Osteoblast (primary cell): ENCODE results near the gene PTPRD. TPM values are rescaled to one million over a fixed set of nuclear protein-coding genes. Genes with fewer than 3 reads are reported as not detected.

ENCODE experiments used
- DNase-seq: peaks from one replicate; pipeline ENCODE4 v3.0.0; 2011; ENCODE audit warnings: low spot score, mixed read lengths; ENCODE audit not compliant: insufficient read length; ENCODE audit errors: missing footprints
- H2AFZ ChIP-seq: 2 replicates; pipeline ENCODE4 v1.6.0; 2011; ENCODE audit warnings: mild to moderate bottlenecking, low read length
- H3K27ac ChIP-seq: 2 replicates; pipeline ENCODE4 v1.5.1; 2011; ENCODE audit warnings: mild to moderate bottlenecking, low read depth, low read length, moderate library complexity
- H3K27me3 ChIP-seq: 2 replicates; pipeline ENCODE4 v1.6.0; 2012; ENCODE audit warnings: mild to moderate bottlenecking, control low read depth, inconsistent platforms, low read length, moderate library complexity; ENCODE audit not compliant: insufficient read depth
- H3K36me3 ChIP-seq: 2 replicates; pipeline ENCODE4 v1.5.1; 2011; ENCODE audit warnings: mild to moderate bottlenecking, low read length, control low read depth, moderate library complexity; ENCODE audit not compliant: insufficient read depth
- H3K4me1 ChIP-seq: 2 replicates; pipeline ENCODE4 v1.5.1; 2011; ENCODE audit warnings: mild to moderate bottlenecking, low read length, control low read depth, moderate library complexity; ENCODE audit not compliant: insufficient read depth
- H3K4me2 ChIP-seq: 2 replicates; pipeline ENCODE4 v1.6.0; 2011; ENCODE audit warnings: mild to moderate bottlenecking, low read length; ENCODE audit not compliant: insufficient read depth
- H3K4me3 ChIP-seq: fragments of 200-600 bp; sonication (generic); 3 replicates; pipeline ENCODE4 v1.5.1; 2012; ENCODE audit warnings: mild to moderate bottlenecking, low read length, inconsistent platforms; ENCODE audit not compliant: insufficient read depth
- H3K79me2 ChIP-seq: 2 replicates; pipeline ENCODE4 v1.6.0; 2012; ENCODE audit warnings: mild to moderate bottlenecking, low read length, control low read depth, inconsistent platforms; ENCODE audit not compliant: insufficient read depth
- H3K9me3 ChIP-seq: 2 replicates; pipeline ENCODE4 v1.5.1; 2011; ENCODE audit warnings: low read depth, low read length, control low read depth
- H4K20me1 ChIP-seq: 2 replicates; pipeline ENCODE4 v1.6.0; 2012; ENCODE audit warnings: mild to moderate bottlenecking, low read length, control low read depth; ENCODE audit not compliant: insufficient read depth
- total RNA-seq: library from RNA; depleted of rRNA; stranded (reverse); fragments of >200 nt; gene quantifications from 2 replicates; pipeline ENCODE4 v1.2.3, GENCODE V29; 2012
- TF ChIP-seq, protein P1 (sequence below): IDR thresholded peaks from 2 replicates; pipeline ENCODE4 v1.5.1; 2011; ENCODE audit warnings: mild to moderate bottlenecking, low read depth, low read length, moderate library complexity; ENCODE audit errors: extremely low read depth

The PTPRD gene
- total RNA-seq, 1 donor: 23.9 TPM

DNA sequence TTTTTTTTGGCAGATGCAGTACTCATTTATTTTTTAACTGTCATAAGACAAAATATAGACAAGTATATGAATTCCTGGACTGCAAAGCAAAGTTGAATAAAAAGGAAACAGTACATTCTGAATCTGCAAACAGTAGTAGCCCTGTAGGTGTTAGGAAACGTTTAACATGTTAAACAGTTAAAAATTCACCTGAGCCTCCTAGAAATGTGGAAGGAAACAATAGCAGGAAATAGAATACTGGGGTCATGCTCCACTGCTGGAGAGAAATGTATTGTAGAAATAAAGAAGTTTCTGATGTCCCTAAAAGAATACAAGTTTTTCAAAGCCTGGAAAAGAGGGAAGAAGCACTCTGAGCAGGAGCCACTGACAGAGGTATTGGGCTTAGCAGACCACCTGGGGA is 866.0 kb downstream of the PTPRD start:
- TF ChIP-seq, protein P1, sequence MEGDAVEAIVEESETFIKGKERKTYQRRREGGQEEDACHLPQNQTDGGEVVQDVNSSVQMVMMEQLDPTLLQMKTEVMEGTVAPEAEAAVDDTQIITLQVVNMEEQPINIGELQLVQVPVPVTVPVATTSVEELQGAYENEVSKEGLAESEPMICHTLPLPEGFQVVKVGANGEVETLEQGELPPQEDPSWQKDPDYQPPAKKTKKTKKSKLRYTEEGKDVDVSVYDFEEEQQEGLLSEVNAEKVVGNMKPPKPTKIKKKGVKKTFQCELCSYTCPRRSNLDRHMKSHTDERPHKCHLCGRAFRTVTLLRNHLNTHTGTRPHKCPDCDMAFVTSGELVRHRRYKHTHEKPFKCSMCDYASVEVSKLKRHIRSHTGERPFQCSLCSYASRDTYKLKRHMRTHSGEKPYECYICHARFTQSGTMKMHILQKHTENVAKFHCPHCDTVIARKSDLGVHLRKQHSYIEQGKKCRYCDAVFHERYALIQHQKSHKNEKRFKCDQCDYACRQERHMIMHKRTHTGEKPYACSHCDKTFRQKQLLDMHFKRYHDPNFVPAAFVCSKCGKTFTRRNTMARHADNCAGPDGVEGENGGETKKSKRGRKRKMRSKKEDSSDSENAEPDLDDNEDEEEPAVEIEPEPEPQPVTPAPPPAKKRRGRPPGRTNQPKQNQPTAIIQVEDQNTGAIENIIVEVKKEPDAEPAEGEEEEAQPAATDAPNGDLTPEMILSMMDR: no peak
- Histone ChIP-seq H3K4me3 (no peak overlapping the region), H3K79me2 (no peaks in the 10 kb centered on the region), H3K27me3 (no peaks in the 10 kb centered on the region), H2AFZ (no peak overlapping the region), H3K4me1 (no peaks in the 10 kb centered on the region), H3K36me3 (no peaks in the 10 kb centered on the region), H3K4me2 (no peak overlapping the region), H4K20me1 (no peaks in the 10 kb centered on the region), H3K27ac (no peak overlapping the region), H3K9me3 (no peaks in the 10 kb centered on the region)
- no peak for DNase-seq

DNA sequence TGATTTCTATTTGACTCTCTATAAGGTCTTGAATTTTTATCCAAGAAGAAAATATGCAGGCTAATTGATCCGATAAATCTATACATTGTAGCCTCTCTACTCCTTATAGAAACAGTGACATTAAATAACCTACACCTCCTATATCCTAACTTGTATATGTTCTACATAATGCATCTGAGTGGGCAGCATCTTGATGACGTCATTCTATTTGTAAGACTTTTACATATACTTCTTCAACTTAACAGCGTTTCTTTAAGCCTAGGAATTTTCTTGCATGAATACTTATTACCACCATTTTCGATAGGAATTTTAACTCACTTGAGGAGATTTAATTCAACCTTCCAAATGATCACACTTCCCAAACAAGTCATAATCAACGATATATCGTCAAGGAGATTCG is 869.0 kb downstream of the PTPRD start:
- TF ChIP-seq, protein P1: no peak
- Histone ChIP-seq H3K4me3 (no peak overlapping the region), H3K27me3 (no peaks in the 10 kb centered on the region), H3K9me3 (no peaks in the 10 kb centered on the region), H3K4me2 (no peak overlapping the region), H2AFZ (no peak overlapping the region), H3K27ac (no peak overlapping the region), H4K20me1 (no peaks in the 10 kb centered on the region), H3K4me1 (no peaks in the 10 kb centered on the region), H3K79me2 (no peaks in the 10 kb centered on the region), H3K36me3 (no peaks in the 10 kb centered on the region)
- no peak for DNase-seq

DNA sequence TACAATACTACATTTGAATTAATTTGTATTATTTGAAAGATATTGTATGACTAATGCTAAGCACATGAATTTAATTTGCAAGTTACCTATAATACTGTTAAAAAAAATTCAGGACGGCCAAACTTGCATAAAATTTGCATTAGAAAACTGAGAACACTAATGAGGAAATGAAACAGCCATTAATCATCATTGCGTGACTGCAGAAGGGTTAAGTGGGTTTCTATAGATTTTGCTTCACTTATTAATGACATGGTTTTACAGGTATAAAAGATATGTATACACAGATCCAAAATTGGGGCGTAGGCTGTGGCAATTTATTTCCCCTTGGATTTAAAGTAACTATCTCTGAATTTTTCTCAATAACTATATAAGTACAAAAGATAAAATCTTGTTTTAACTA is 882.6 kb downstream of the PTPRD start:
- H2AFZ ChIP-seq: no peak overlapping the region
- no peaks in the 10 kb centered on the region for H3K79me2 ChIP-seq
- H3K4me1 ChIP-seq: no peaks in the 10 kb centered on the region
- no peak for DNase-seq
- TF ChIP-seq, protein P1: no peak
- no peak overlapping the region for H3K4me3 ChIP-seq
- H4K20me1 ChIP-seq: no peaks in the 10 kb centered on the region
- no peaks in the 10 kb centered on the region for H3K36me3 ChIP-seq
- H3K9me3 ChIP-seq: no peaks in the 10 kb centered on the region
- H3K4me2 ChIP-seq: no peak overlapping the region
- H3K27ac ChIP-seq: no peak overlapping the region
- H3K27me3 ChIP-seq: no peaks in the 10 kb centered on the region

DNA sequence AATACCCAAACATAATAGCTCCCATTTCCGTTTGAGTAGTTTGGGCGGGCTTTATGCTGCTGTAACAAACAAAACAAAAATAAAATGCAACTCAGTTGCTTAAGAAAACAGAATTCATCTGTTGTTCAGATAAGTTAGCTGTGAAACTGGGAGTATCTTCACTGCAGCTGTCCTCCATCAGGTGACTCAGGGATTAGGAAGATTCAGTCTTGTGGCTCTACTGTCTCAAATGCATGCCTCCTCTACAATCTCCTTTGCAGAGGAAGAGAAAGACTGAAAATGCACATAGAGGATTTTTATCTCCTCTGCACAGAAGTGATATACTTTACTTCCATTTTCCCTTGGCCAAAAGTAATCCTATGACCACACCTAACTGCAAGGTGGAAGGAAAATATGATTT is 883.7 kb downstream of the PTPRD start:
- Histone ChIP-seq H3K4me1 (no peaks in the 10 kb centered on the region), H3K9me3 (peaks cover 3% of the 10 kb centered on the region), H3K36me3 (no peaks in the 10 kb centered on the region), H3K4me2 (no peak overlapping the region), H3K27me3 (no peaks in the 10 kb centered on the region), H4K20me1 (no peaks in the 10 kb centered on the region), H2AFZ (no peak overlapping the region), H3K79me2 (no peaks in the 10 kb centered on the region), H3K4me3 (no peak overlapping the region), H3K27ac (no peak overlapping the region)
- TF ChIP-seq, protein P1: no peak
- DNase-seq: no peak
